ENCODE results near the gene PTPN7.

Gene PTPN7

DNA sequence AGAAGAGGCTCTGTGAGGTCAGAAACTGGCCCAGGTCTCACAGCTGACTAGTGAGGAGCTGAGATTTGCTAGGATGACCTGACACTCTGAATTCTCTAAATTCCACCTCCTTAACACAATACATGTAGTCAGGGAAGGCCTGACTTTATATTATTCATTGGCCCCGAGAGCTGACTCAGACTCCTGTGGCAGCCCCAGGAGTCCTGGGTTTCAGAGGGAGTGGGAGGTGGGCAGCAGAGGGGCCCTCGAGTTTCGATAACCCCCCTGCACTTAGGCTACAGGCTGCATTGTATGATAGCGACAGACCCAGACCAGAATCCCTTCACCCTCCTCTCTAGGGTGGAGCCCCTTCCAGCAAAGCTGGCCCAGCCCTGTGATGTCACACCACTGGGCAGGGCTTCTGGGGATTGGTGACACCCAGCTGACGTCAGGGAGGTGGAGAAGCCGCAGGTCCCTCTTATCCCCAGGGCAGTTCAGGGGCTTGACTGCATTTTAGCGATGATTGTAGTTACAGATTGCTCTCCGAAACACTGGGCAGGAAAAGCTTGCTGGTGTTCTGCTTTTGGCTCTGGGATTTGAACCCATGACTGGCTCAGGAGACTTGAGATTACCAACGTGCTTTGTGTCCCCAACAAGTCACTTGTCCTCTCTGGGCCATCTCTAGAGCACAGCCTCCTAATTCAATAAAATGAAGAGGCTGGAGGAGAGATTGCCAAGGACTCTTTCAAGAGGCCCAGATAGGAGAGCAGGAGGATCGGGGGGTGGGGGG is 54.6 kb downstream of the PTPN7 start:
- no peak for ATAC-seq

GRCh38 chr1:202104073-202104472 is 56.3 kb downstream of the PTPN7 start:
- ATAC-seq, result no peak

DNA sequence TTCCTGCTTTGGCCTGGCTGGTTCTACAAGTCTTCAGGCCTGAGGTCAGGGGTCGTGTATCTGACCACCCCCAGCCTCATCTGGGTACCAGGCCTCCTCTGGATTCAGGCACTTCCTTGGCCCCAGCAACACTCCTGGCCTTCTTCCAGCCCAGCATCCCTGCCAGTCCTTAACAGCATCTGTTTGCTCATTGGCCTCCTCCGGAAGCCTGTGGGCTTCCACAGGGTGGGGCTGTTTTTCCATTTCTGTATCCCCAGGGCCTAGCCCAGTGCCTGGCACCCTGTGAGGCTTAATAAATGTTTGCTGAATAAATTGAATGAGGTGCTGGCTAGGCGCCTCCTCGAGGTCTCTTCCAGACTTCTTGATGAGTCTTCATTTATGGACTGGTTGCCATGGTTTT is 59.2 kb downstream of the PTPN7 start:
- no peak for ATAC-seq
